Ishikawa (cell line): ENCODE measurements around the gene SUCLG2.

Source experiments
- FOXM1 ChIP-seq: IDR thresholded peaks from 2 replicates; pipeline ENCODE4 v1.6.1; 2012; ENCODE audit warnings: low read depth, borderline replicate concordance
- TCF12 ChIP-seq: IDR thresholded peaks from 2 replicates; pipeline ENCODE4 v1.6.1; 2012; ENCODE audit warnings: low read depth

GRCh38 chr3:67418426-67419217 lies 235.8 kb downstream of the SUCLG2 start:
- TF ChIP-seq TCF12 (no peak), FOXM1 (no peak)
